K562 (cell line): ENCODE measurements around the gene PELI1. TPM values are rescaled to one million over a fixed set of nuclear protein-coding genes. Genes with fewer than 3 reads are reported as not detected.

Experiments used
- E2F8 ChIP-seq: fragments of 450-650 bp; IDR thresholded peaks from 2 replicates; pipeline ENCODE4 v1.7.1; 2018; ENCODE audit warnings: mild to moderate bottlenecking, low read depth; ENCODE audit not compliant: partially characterized antibody
- FOXA3 ChIP-seq, 2 experiments: fragments of 450-650 bp in 1 of 2; sonication (generic) in 1 of 2; formaldehyde crosslinking; IDR thresholded peaks in 1 of 2; conservative IDR thresholded peaks in 1 of 2; 2 replicates each; pipeline versions ENCODE4 v1.4.0 to v1.8.0; 2020 to 2022; ENCODE audit warnings: mild to moderate bottlenecking in 2 of 2, missing genetic modification reagents in 1 of 2
- HMG20B ChIP-seq: fragments of 250-450 bp; sonication (Bioruptor Pico); IDR thresholded peaks from 2 replicates; pipeline ENCODE4 v1.5.0; 2021; ENCODE audit warnings: mild to moderate bottlenecking
- LEF1 ChIP-seq: fragments of 450-650 bp; IDR thresholded peaks from 2 replicates; pipeline ENCODE4 v1.6.1; 2016; ENCODE audit warnings: mild to moderate bottlenecking
- MAZ ChIP-seq, 2 experiments: fragments of 450-650 bp in 1 of 2; sonication (generic) in 1 of 2; formaldehyde crosslinking; IDR thresholded peaks in 1 of 2; conservative IDR thresholded peaks in 1 of 2; 2 replicates each; pipeline versions ENCODE4 v1.4.0 to v1.5.0; 2020; ENCODE audit warnings: mild to moderate bottlenecking in 1 of 2, missing genetic modification reagents in 1 of 2
- NBN ChIP-seq: fragments of 450-650 bp; IDR thresholded peaks from 2 replicates; pipeline ENCODE4 v1.6.1; 2016; ENCODE audit warnings: low read depth, mild to moderate bottlenecking
- NR1H2 ChIP-seq: sonication (generic); formaldehyde crosslinking; IDR thresholded peaks from 2 replicates; pipeline ENCODE4 v1.4.0; 2020; ENCODE audit warnings: mild to moderate bottlenecking, missing genetic modification reagents
- PBX2 ChIP-seq, 2 experiments: IDR thresholded peaks in 1 of 2; conservative IDR thresholded peaks in 1 of 2; 2 replicates each; pipeline ENCODE4 v1.6.1; 2016; ENCODE audit warnings: low read depth in 2 of 2, mild to moderate bottlenecking in 1 of 2, missing compliant biosample characterization in 1 of 2, missing genetic modification characterization in 1 of 2, moderate library complexity in 1 of 2
- PTBP1 ChIP-seq: fragments of 200-400 bp; formaldehyde crosslinking; IDR thresholded peaks from 2 replicates; pipeline ENCODE4 v1.6.1; 2017; ENCODE audit warnings: low read depth, low read length
- SAFB ChIP-seq: fragments of 200-400 bp; formaldehyde crosslinking; IDR thresholded peaks from 2 replicates; pipeline ENCODE4 v1.6.1; 2017; ENCODE audit warnings: low read depth, low read length, borderline replicate concordance
- ZNF668 ChIP-seq: fragments of 250-450 bp; sonication (Bioruptor Pico); IDR thresholded peaks from 2 replicates; pipeline ENCODE4 v1.8.0; 2022; ENCODE audit warnings: mild to moderate bottlenecking, inconsistent platforms
- polyA plus RNA-seq, 8 experiments: library from polyadenylated mRNA; depleted of rRNA in 4 of 8; stranded (reverse) in 5 of 8; unstranded in 3 of 8; fragments of >200 nt; fragmentation: Nextera tagmentation in 2 of 8; fragmentation: Illumina TruSeq in 1 of 8; extraction: Ambion mirVana in 2 of 8; extraction: Trizol in 1 of 8; gene quantifications; 2 replicates each; pipeline versions ENCODE4 v1.2.1 to v1.2.3, GENCODE V29; 2011 to 2014; ENCODE audit warnings: inconsistent platforms in 1 of 8, missing spikeins in 1 of 8
- total RNA-seq, 7 experiments: library from RNA; depleted of rRNA in 6 of 7; stranded (reverse); fragments of >200 nt in 6 of 7; fragmentation: Illumina TruSeq in 2 of 7; extraction: Trizol in 2 of 7; gene quantifications; 2 replicates each; pipeline versions ENCODE4 v1.2.1 to v1.2.3, GENCODE V29; 2011 to 2021; ENCODE audit warnings: low replicate concordance in 1 of 7
- TF ChIP-seq, protein P1 (sequence below): sonication (generic); formaldehyde crosslinking; IDR thresholded peaks from 2 replicates; pipeline ENCODE4 v1.8.1; 2023; ENCODE audit warnings: missing genetic modification reagents, mild to moderate bottlenecking, borderline replicate concordance

PELI1 gene
- total and polyA plus RNA-seq, 9 of the 15 experiments (the other 6 are each of a cell fraction or from before 2014, with no cell fraction given), result 3.3 to 19.2 (median 12.5) TPM

DNA sequence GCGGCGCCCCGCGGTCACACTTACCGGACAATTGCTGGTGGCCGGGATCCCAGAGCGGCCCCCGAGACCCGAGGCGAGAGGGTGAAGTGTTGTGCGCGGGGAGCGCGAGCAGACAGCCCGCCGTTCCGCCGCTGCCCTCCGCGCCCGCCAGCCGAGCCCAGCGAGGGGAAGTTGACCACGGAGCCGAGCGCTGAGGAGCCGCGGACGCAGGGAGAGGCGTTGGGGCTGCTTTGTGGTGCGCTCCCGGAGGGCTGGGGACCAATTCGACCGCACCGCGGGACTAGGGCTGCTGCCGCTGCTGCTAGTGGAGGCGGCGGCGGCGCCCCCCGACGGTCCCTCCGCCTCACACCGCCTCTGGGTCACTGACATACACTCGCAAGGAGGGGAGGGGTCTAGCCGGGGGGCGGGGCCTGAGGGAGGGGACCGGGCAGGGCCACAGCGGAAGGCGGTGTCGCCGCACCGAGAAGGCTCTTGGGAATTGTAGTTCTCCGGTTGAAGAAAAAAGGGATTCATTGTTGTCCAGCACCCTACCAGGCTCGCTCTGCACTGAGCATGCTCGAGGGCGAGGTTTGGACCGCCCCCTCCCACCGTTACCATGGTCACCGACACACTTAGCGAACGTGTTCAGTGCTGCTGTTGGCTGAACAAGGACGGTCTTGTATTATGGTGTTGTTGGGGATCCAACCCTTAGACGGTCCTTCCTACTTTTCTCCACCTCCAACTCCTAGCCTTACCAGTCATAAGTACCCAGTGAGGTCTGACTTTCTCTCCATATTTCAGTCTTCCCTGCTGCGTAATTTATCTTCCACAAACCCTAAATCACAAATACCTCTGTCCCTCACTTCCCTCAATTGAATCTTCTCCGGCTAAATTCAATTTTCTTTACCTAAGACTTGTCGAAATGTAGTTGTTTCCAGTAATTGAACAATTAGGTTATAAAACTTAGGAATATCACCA is at the start of gene PELI1 (continued):
- TF ChIP-seq LEF1, result no peak
- TF ChIP-seq NR1H2 (CRISPR knock-in tag), result no peak
- TF ChIP-seq MAZ (CRISPR knock-in tag; conservative IDR thresholded peaks at IDR 0.05 in 1 of 2, IDR thresholded peaks at IDR 0.05 in 1 of 2), result peak; percentile 72 to 81
- TF ChIP-seq SAFB, result no peak
- no peak for TF ChIP-seq PBX2 (CRISPR knock-in tag; IDR thresholded peaks at IDR 0.05; ENCODE audit: low read depth)
- TF ChIP-seq PBX2 (tag; conservative IDR thresholded peaks at IDR 0.05; ENCODE audit: low read depth), result no peak
- TF ChIP-seq E2F8, result no peak
- no peak for TF ChIP-seq ZNF668 (CRISPR knock-in tag)
- TF ChIP-seq PTBP1, result no peak
- TF ChIP-seq, protein P1, sequence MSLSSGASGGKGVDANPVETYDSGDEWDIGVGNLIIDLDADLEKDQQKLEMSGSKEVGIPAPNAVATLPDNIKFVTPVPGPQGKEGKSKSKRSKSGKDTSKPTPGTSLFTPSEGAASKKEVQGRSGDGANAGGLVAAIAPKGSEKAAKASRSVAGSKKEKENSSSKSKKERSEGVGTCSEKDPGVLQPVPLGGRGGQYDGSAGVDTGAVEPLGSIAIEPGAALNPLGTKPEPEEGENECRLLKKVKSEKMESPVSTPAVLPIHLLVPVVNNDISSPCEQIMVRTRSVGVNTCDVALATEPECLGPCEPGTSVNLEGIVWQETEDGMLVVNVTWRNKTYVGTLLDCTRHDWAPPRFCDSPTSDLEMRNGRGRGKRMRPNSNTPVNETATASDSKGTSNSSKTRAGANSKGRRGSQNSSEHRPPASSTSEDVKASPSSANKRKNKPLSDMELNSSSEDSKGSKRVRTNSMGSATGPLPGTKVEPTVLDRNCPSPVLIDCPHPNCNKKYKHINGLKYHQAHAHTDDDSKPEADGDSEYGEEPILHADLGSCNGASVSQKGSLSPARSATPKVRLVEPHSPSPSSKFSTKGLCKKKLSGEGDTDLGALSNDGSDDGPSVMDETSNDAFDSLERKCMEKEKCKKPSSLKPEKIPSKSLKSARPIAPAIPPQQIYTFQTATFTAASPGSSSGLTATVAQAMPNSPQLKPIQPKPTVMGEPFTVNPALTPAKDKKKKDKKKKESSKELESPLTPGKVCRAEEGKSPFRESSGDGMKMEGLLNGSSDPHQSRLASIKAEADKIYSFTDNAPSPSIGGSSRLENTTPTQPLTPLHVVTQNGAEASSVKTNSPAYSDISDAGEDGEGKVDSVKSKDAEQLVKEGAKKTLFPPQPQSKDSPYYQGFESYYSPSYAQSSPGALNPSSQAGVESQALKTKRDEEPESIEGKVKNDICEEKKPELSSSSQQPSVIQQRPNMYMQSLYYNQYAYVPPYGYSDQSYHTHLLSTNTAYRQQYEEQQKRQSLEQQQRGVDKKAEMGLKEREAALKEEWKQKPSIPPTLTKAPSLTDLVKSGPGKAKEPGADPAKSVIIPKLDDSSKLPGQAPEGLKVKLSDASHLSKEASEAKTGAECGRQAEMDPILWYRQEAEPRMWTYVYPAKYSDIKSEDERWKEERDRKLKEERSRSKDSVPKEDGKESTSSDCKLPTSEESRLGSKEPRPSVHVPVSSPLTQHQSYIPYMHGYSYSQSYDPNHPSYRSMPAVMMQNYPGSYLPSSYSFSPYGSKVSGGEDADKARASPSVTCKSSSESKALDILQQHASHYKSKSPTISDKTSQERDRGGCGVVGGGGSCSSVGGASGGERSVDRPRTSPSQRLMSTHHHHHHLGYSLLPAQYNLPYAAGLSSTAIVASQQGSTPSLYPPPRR, result peak; percentile 55; the same call in 1 of the 2 replicates
- no peak for TF ChIP-seq NBN
- no peak for TF ChIP-seq HMG20B (CRISPR knock-in tag)
- no peak; a peak in 1 of 4 replicates for TF ChIP-seq FOXA3 (CRISPR knock-in tag; conservative IDR thresholded peaks at IDR 0.05 in 1 of 2, IDR thresholded peaks at IDR 0.05 in 1 of 2)
